ENCODE results near the gene GALR3.

GALR3 gene

DNA sequence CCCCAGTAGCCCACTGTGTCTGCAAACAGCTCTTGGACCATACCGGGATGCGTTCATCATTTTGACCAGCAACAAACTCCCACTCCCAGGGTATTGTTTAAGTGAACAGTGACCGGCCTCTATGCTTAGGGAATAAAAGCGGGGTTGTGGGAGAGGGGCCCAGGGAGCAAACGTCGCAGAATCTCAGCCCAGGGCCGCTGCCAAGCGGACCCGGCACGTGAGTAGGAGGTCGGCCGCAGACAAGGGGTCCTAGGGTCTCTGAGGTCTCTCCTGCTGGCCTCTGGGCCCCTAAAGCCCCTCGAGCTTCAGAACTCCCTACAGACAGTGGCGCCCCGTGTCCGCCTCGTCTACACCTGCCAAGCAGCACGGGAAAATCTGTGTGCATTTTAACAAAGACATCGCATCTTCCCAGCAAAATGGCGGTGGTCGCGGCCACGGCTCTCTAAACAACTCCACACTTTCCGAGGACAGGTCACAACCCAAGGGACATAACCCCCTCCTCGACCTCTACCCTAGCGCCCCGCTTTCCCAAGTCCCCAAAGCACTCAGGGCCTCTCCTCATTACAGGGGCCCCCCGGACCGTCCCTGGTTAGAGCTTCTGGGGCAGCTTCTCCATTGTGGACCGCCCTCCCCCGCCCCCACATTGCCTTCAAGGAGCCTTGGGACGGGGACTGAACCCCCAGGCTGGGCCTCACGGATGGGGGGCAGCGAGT is 19.4 kb upstream of the GALR3 start:
- DNase-seq: no peak

DNA sequence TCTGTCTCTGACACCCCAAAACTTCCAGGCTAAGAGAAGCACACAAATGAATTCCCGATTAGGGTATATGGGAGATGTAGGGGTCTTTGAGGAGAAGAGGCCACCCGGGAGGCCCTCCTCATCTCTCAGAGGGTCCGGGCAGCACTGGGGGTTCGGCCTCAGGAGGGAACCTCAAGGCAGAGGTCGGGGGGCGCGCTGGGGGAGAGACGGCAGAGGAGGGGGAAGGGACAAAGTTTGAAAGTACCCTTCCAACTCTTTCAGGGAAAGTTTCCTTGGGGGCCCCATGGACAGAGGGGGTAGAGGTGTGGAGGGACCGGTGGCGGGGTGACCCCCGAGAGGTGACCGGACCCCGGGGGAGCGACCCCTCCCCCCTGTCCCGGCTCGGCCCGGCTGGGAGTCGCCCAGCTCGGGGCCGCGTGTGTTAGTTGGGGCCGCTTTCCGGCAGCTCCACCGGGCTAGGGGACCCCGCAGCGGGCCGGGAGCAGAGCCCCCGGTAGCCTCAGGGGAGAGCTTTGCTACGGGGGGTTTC is 18.8 kb upstream of the GALR3 start:
- DNase-seq: no peak

DNA sequence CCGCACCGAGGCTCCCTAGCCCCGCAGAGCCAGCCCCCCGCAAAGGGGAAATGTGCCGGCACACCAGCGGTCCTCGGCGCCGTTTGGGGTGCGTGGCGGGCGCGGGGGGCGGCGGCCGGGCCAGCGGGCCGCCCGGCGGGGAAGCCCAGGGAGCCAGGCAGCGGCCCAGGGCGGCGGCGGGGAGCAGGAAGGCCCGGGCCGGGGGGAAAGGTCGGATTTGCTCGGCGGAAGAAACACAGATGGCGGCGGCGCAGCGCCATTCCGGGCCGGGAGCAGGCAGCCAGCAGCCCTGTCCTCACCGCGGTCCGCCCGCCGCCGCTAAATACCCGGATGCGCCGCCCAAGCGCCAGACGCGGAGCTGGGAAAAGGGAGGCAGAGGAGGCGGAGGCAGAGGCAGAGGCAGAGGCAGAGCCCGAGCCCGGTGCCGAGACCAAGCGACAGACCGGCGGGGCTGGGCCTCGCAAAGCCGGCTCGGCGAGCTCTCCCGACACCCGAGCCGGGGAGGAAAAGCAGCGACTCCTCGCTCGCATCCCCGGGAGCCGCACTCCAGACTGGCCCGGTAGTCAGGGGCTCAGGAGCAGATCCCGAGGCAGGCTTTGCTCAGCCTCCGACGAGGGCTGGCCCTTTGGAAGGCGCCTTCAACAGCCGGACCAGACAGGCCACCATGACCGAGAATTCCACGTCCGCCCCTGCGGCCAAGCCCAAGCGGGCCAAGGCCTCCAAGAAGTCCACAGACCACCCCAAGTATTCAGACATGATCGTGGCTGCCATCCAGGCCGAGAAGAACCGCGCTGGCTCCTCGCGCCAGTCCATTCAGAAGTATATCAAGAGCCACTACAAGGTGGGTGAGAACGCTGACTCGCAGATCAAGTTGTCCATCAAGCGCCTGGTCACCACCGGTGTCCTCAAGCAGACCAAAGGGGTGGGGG is 18.0 kb upstream of the GALR3 start:
- peak; percentile 83 for DNase-seq

DNA sequence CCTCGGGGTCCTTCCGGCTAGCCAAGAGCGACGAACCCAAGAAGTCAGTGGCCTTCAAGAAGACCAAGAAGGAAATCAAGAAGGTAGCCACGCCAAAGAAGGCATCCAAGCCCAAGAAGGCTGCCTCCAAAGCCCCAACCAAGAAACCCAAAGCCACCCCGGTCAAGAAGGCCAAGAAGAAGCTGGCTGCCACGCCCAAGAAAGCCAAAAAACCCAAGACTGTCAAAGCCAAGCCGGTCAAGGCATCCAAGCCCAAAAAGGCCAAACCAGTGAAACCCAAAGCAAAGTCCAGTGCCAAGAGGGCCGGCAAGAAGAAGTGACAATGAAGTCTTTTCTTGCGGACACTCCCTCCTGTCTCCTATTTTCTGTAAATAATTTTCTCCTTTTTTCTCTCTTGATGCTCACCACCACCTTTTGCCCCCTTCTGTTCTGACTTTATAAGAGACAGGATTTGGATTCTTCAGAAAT is 17.3 kb upstream of the GALR3 start:
- no peak for DNase-seq

DNA sequence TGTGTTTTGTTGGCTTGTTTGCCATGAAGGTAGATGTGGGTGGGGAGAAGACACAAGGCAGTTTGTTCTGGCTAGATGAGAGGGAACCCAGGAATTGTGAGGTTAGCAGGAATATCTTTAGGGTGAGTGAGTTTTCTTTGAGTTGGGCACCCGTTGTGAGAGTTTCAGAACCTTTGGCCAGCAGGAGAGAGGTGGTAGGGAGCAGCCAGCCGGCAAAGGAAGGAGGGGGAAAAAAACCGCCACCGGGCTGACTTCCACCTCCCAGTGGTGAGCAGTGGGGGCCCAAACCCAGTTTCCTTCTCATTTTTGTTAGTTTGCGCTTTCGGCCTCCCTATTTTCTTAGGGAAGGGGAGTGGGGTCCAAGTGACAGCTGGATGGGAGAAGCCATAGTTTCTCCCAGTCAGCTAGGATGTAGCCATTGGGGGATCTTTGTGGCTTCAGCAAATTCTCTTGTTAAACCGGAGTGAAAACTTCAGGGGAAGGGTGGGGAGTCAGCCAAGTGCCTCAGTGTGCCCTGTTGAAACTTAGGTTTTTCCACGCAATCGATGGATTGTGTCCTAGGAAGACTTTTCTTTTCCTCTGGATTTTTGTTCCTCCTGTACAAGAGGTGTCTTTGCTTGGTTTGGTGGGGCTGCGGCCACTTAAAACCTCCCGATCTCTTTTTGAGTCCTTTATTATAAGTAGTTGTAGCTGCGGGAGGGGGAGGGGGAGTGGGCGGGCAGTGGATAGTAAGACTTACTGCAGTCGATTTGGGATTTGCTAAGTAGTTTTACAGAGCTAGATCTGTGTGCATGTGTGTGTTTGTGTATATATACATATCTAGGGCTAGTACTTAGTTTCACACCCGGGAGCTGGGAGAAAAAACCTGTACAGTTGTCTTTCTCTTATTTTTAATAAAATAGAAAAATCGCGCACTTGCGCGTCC is 16.5 kb upstream of the GALR3 start:
- no peak for DNase-seq

DNA sequence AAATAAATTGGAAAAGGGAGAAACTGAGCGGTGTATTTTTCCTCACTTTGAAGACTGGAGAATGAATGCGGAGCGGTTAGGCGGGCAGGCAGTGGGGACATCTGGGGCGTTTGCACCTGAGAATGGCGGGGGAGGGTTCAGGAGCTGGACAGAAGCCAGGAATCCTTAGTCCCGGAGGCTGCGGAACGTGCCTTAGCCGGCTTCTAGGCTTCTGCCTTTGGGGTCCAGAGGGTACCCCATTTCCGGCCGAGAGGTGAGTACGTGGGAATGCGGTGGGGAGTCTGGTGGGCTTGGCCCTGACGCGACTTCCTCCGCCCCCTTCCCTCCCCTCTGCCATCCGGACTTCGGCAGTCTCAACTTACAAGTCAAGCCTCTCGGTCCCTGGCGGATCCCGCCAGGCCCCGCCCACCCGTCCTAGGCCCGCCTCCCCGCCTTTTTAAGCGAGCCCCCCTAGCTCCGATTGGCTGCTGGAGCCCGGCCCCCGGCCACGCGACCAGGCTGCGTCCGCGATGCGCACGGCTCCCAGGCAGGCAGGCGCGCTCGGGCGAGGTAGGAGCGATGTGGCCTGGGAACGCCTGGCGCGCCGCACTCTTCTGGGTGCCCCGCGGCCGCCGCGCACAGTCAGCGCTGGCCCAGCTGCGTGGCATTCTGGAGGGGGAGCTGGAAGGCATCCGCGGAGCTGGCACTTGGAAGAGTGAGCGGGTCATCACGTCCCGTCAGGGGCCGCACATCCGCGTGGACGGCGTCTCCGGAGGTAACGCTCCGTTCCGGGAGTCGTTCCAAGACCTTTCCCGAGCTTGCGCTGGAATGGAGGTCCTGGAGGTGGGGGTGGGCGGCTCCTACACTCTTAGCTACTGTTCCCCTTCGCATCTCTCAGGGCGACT is 15.5 kb upstream of the GALR3 start, which contains the start of gene GCAT:
TSS of gene GCAT (plus strand) at position 525 of the 884 bp plus-strand sequence. CDS start at position 559, 34 bp downstream.
- peak; percentile 91 for DNase-seq

DNA sequence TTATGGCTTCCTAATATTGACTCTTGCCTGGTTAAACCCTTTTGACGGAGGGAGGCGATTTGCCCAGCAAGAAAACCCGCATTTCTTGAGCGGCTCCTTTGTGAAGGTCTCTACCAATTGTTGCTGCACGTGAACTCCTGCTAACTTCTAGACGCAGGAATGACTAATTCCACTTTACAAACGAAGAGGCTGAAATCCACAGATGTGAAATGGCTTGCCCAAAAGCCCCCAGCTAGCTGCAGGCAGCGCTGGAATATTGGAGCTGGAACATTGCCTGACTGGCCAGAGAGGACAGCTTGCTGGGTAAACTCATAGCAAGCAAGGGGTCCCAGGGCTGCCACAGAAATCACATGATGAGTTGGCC is 14.9 kb upstream of the GALR3 start:
- DNase-seq: no peak

DNA sequence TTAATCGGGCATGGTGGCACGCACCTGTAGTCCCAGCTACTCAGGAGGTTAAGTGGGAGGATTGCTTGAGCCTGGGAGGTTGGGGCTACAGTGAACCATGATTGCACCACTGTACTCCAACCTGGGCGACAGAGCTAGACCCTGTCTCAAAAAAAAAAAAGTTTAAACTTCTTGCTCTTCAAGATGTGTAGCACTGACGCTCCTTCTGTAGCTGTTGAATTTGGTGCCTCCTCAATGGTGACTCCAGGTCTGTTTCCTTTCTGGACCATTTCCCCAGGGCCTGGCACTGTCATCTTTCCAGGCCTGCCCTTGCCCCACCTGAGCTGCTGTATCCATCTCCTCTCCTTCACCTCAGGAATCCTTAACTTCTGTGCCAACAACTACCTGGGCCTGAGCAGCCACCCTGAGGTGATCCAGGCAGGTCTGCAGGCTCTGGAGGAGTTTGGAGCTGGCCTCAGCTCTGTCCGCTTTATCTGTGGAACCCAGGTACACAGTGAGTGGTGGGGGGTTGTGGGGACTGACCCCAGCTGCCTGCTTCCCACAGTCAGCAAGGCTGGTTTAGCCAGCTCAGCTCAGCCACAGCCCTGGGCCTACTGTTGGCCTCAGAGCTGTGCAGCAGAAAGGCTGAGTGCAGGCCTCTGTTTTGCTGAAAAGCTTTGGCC is 13.4 kb upstream of the GALR3 start:
- no peak for DNase-seq

DNA sequence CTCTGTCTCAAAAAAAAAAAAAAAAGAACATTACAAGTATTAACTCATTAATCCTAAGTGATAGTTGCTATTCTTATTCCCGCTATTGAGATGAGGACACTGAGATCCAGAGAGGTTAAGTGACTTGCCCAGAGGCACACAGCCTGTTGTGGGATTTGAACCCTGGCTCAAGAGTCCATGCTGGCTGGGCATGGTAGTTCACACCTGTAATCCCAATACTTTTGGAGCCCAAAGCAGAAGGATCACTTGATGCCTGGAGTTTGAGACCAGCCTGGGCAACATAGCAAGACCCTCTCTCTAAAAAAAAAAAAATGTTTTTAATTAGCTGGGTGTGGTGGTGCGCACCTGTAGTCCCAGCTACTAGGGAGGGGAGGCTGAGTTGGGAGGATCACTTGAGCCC is 11.3 kb upstream of the GALR3 start:
- no peak for DNase-seq

DNA sequence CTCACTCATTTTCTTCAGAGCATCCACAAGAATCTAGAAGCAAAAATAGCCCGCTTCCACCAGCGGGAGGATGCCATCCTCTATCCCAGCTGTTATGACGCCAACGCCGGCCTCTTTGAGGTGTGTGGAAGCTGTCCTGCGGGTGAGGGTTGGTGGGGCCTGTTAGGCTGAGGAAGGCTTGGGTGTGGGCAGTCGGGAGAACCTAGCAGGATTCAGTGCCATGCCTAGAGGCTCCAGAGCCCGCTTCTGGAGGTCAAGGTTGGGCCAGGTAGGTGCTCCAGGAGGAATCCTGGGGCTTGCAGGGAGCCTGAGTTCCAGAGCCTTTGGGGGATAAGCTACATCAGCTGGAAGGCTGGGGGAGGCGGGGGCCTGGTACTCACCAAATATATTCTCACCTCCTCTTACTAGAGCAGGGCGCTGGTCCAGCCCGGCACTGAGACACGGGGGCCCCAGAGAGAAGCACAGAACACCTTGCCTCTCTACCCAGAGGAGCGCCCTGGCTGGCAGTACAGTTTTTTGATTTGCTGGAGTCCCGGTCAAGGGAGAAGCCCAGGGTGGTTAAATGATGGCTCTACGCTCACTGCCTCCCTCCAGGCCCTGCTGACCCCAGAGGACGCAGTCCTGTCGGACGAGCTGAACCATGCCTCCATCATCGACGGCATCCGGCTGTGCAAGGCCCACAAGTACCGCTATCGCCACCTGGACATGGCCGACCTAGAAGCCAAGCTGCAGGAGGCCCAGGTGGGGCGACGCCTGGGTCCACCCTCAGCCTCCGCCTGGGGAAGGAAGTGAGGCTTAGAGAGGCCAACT is 10.1 kb upstream of the GALR3 start:
- DNase-seq: no peak

DNA sequence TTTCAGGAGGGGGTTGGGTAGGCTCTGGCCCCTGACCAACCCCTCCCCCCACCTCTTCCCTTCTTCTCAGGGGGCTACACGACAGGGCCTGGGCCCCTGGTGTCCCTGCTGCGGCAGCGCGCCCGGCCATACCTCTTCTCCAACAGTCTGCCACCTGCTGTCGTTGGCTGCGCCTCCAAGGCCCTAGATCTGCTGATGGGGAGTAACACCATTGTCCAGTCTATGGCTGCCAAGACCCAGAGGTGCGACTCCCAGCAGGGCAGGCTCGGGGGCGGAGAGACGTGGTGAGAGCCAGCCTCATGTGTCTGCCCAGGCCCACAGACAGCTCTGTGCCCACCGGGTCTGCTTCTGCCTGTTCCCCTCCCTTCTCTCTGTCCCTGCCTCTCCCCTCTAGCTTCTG is 7.6 kb upstream of the GALR3 start:
- DNase-seq: no peak

DNA sequence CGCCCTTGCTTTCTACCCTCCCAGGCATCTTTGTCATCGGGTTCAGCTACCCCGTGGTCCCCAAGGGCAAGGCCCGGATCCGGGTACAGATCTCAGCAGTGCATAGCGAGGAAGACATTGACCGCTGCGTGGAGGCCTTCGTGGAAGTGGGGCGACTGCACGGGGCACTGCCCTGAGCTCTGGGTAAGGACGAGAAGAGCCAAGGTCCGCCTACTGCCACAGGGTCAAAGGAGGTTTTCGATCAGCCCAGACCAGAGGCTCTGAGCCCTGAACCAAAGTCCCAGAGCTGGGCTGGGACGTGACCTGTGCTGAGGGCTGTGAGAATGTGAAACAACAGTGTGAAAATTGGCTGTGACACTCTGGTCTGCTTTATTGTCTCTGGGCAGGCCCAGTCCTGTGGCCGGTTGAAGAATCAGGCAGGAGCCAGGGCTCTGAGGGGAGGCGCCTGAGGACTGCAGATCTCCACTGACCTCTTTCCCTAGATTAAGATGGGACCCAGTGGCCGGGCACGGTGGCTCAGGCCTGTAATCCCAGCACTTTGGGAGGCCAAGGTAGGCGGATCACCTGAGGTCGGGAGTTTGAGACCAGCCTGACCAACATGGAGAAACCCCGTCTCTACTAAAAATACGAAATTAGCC is 6.5 kb upstream of the GALR3 start:
- DNase-seq: no peak

DNA sequence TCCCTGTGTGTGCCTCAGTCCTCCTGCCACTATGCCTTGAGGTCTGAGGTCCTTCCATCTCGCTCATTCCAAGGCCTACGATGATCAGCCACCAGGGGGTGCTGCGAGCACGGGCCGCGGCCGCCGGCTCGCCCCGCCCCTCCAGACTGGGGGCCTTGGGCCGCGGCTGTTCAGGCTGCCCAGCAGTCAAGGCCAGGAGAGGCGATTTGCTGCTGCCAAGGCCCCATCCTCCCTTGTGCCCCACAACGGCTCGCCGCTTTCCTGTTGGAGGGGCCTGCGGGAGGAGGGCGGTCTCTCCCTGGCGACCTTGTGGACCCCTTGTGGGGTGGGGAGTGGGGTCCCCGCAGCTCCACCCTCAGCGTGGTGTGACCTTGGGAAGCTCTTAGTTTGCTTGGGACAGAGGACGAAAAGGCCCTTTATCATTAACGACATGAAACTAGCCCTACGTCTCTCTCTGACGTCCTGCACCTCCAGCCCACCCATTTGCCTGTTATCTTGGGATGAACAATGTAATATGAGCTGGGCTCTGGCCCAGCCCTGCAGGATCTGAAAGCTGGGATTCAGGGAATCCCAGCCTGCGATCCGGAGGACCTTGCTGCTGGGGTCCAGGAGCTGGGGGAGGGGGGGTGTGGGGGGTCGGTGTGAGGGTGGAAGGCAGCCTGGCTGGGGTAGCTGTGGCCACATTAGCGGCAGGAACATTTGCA is 5.3 kb upstream of the GALR3 start:
- DNase-seq: peak; percentile 75

DNA sequence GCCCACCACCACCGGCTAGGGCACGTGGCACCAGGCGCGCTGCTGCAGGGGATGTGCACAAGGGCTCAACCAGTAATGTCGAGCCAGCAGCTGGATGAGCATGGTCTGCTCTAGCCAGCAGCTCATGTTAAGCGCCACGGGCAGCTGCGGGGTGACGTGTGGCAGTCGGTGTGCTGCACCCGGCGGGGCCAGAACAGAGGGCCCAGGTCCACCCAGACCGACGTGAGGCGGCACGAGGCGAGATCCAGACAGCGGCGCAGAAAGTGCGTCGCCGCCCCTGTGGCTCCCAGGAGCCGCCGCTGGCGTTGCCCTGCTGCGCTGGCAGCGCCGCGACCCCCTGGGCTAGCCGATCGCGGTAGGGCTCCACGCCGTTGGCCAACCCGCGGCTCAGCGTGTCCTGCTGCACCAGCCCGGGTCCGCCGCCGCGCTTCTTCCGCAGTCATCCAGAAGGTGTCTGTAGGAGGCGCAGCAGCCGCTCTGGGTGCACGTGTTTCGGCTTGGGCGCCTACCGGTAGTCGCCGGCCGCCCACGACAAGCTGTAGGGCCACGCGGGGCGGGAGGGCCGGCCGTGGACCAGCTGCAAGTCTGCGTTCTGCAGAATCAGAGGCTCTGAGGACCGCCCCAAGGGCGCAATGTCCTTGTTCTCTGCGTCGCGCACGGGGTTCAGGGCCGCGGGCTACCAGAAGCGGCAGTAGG is 4.6 kb upstream of the GALR3 start:
- peak; percentile 70 for DNase-seq

DNA sequence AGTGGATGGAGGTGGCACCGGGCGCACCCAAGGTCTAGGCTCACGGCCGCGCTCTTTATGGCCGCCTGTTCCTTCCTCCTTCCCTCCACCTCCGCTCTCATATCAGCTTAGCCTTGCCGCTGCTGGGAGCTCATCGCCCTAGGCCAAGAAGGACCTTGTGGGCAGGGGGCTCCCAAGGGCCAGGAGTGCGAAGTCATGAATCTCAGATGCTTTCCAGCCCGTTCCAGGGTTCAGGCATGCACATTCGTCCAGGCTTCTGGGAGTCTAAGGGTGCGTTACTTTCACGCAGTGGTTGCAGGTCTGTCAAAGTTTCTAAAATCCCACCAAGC is 4.1 kb upstream of the GALR3 start:
- DNase-seq: no peak

DNA sequence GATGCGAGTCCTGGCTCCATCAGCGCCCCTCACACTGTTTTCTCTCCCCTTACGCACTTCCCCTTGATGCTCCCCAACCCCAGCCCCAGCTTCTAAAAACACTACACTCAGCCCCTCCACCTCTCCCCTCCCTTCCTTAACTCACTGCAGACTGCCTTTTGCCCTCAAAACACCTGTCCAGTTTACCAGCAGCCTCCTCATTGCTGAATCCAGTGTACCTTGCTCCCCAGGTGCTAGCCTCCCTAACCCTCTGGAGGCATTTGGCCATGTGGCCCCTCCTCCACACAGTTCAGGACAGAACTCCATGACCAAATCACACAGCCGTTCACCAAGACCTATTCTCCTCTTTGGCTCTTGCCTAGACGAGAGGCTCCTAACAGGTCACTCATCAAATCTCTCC is 2.8 kb upstream of the GALR3 start:
- no peak for DNase-seq

DNA sequence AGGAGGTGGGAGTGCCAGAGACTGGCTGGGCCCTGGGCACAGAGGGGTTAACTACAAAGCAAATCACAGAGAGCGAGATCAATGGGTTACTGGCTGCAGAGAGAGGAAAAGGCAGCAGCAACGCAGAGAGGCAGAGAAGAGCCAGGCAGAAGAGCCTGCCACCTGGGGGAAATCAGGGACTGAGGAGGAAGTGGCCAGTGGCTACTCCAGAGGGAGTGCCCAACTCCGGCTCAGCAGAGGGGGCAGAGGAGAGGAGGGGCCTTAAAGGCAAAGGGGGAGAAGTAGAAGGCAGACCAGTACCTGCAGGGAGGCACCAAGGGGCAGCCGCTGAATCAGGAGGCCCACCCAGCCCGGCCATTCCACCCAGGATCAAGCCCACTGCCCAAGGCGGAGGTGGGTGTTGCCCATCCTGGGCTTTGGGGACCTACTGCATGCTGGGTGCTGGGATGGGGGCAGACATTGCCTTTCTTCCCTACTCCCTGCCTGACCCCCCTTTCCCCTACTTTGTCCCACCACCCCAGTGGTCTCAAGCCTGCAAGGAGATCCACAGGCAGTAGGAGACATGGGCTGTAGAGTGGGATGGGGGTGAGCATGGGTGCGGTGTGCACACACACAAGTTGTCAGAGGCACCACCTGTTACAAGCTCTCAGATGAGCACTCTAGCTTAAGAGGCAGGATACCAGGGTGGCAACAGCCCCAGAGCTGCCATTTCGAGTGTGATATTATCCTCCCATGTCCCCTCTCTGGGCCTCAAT is 926 bp upstream of the GALR3 start:
- no peak for DNase-seq
